ENCODE results near the gene PDLIM4.

DNA sequence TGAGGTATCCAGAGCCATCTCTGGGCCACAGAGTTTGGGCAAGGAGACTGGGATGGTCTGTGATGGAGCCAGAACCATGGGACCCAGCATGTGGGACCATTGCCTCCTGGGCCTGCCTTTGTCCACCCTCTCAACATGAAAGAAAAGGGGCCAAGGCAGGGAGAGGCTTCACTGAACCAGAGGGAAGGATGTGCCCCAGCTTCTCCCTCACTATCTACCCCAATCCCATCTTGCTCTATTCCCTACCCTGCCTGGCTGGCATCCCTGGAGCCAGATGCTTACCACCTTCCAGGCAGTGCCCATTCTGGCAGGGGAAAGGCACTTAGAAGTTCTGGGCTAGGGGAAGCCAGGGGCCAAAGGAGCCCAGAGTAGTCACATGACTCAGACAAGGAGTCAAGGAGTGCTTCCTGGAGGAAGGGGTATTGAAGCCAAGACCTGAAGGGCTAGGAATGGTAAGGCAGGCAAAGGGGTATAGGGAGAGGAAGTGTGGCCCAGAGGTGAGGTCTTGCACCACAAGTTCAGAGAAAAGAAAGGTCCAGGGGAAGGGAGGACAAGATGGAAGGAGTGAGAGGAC lies 9.8 kb downstream of the PDLIM4 start:
- TF ChIP-seq, protein P1, sequence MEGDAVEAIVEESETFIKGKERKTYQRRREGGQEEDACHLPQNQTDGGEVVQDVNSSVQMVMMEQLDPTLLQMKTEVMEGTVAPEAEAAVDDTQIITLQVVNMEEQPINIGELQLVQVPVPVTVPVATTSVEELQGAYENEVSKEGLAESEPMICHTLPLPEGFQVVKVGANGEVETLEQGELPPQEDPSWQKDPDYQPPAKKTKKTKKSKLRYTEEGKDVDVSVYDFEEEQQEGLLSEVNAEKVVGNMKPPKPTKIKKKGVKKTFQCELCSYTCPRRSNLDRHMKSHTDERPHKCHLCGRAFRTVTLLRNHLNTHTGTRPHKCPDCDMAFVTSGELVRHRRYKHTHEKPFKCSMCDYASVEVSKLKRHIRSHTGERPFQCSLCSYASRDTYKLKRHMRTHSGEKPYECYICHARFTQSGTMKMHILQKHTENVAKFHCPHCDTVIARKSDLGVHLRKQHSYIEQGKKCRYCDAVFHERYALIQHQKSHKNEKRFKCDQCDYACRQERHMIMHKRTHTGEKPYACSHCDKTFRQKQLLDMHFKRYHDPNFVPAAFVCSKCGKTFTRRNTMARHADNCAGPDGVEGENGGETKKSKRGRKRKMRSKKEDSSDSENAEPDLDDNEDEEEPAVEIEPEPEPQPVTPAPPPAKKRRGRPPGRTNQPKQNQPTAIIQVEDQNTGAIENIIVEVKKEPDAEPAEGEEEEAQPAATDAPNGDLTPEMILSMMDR (IDR thresholded peaks at IDR 0.05) = no peak
- no peak for TF ChIP-seq ZFX (IDR thresholded peaks at IDR 0.05; ENCODE audit: borderline replicate concordance)

Data from 22Rv1 (cell line).